Thoracic aorta endothelial cell (primary cell): ENCODE measurements around the gene FUNDC1. TPM values are rescaled to one million over a fixed set of nuclear protein-coding genes. Genes with fewer than 3 reads are reported as not detected.

Experiments used
- total RNA-seq: library from RNA; depleted of rRNA; stranded (reverse); fragments of >200 nt; gene quantifications from 2 replicates; pipeline ENCODE4 v1.2.3, GENCODE V29; 2012

Gene FUNDC1, protein sequence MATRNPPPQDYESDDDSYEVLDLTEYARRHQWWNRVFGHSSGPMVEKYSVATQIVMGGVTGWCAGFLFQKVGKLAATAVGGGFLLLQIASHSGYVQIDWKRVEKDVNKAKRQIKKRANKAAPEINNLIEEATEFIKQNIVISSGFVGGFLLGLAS
- total RNA-seq, result 17.2 and 18.6 TPM in 2 replicates

DNA sequence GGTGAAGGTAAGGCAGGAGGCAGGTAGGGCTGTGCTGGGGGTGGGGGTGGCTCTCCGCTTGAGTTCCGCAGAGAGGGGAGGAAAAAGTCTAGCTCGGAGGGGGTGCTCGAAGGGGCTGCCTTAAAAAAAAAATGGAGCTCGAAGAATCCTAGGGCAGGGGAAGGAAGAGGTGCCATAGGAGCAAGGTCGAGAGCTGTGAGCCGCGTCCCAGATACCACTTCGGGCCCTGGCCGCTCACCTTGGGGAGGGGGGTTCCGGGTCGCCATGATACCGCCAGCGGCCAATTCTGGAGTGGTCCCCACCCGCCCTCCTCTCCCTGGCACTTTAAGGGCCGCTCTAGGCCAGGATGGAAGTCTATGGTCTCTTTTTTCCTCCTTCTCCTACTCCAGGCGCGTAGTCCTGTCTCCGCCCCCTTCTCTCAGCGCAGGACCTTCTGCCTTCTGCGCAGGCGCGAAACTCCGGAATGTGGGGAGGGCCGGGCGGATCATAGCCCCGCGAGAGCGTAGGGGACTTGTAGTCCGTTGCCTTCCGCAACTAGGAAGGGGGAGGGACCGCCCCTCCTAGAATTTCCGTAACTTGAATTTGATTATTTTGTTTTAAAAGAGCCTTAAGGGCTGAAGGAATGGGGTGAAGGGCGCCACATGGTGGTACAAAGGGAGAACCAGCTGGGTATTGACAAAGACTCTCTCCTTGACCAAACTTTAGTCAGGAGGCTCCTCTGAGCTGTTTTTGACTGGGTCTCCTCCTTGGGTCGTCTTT, at the start of gene FUNDC1:
FUNDC1 (minus strand) TSS at position 293 of the 759 bp plus-strand sequence; CDS start at position 266, 27 bp downstream.

Other genes with a start within 250 kb of the FUNDC1 start
- 0.07 TPM in 1 of 2 replicates, not detected in the other for gene EFHC2, start 199.2 kb downstream of the FUNDC1 start, total RNA-seq